ENCODE results near the gene CPNE4.

The CPNE4 gene

GRCh38 chr3:131669600-131669999 lies 365.2 kb downstream of the CPNE4 start:
- DNase-seq: no peak

- DNase-seq: no peak
Measured at GRCh38 chr3:131658771-131659170, 376.0 kb downstream of the CPNE4 start.

- DNase-seq: no peak
Measured at GRCh38 chr3:131658115-131658514, 376.7 kb downstream of the CPNE4 start.

- DNase-seq: no peak
Measured at GRCh38 chr3:131655070-131655690, 379.6 kb downstream of the CPNE4 start.

GRCh38 chr3:131645638-131646037 lies 389.2 kb downstream of the CPNE4 start:
- no peak for DNase-seq

GRCh38 chr3:131636266-131636775 lies 398.5 kb downstream of the CPNE4 start:
- DNase-seq: no peak

- DNase-seq: no peak
Measured at GRCh38 chr3:131630807-131631206, 404.0 kb downstream of the CPNE4 start.

GRCh38 chr3:131630097-131630496 lies 404.7 kb downstream of the CPNE4 start:
- DNase-seq: no peak

GRCh38 chr3:131623431-131623830 lies 411.4 kb downstream of the CPNE4 start:
- no peak for DNase-seq

GRCh38 chr3:131622726-131623125 lies 412.1 kb downstream of the CPNE4 start:
- no peak for DNase-seq

- DNase-seq: no peak
Measured at GRCh38 chr3:131620977-131621376, 413.8 kb downstream of the CPNE4 start.

GRCh38 chr3:131619821-131620220 lies 415.0 kb downstream of the CPNE4 start:
- no peak for DNase-seq

- no peak for DNase-seq
Measured at GRCh38 chr3:131616719-131617118, 418.1 kb downstream of the CPNE4 start.

GRCh38 chr3:131612745-131613144 lies 422.1 kb downstream of the CPNE4 start:
- no peak for DNase-seq

GRCh38 chr3:131610174-131610573 lies 424.6 kb downstream of the CPNE4 start:
- DNase-seq: no peak

- DNase-seq: no peak
Measured at GRCh38 chr3:131608741-131609140, 426.1 kb downstream of the CPNE4 start.

- DNase-seq: no peak
Measured at GRCh38 chr3:131608296-131608695, 426.5 kb downstream of the CPNE4 start.

- DNase-seq: no peak
Measured at GRCh38 chr3:131605916-131606315, 428.9 kb downstream of the CPNE4 start.

GRCh38 chr3:131602011-131602779 lies 432.6 kb downstream of the CPNE4 start:
- DNase-seq: no peak

GRCh38 chr3:131597816-131598215 lies 437.0 kb downstream of the CPNE4 start:
- DNase-seq: no peak

- DNase-seq: no peak
Measured at GRCh38 chr3:131596884-131597283, 437.9 kb downstream of the CPNE4 start.

GRCh38 chr3:131591394-131592014 lies 443.3 kb downstream of the CPNE4 start:
- no peak for DNase-seq

- DNase-seq: no peak
Measured at GRCh38 chr3:131586277-131586676, 448.5 kb downstream of the CPNE4 start.

GRCh38 chr3:131582438-131582837 lies 452.4 kb downstream of the CPNE4 start:
- no peak for DNase-seq

Measured in GOT3 (cell line).